ACC112 (cell line): ENCODE results near the gene IFI27L2.

ENCODE experiments used
- H2AFZ ChIP-seq: fragments of 200-600 bp; sonication (generic); one replicate; pipeline ENCODE4 v1.6.0; 2017; ENCODE audit warnings: antibody characterized with exemption, low read length; ENCODE audit not compliant: unreplicated experiment
- H3K27ac ChIP-seq: fragments of 200-600 bp; sonication (generic); 2 replicates; pipeline ENCODE4 v1.5.1; 2014; ENCODE audit warnings: low read depth, mild to moderate bottlenecking, antibody characterized with exemption, low read length, moderate library complexity
- H3K27me3 ChIP-seq: fragments of 200-600 bp; sonication (generic); 2 replicates; pipeline ENCODE4 v1.6.1; 2014; ENCODE audit warnings: mild to moderate bottlenecking, antibody characterized with exemption, low read length, moderate library complexity, mixed read lengths; ENCODE audit not compliant: insufficient read depth
- H3K36me3 ChIP-seq: fragments of 200-600 bp; sonication (generic); 2 replicates; pipeline ENCODE4 v1.6.1; 2016; ENCODE audit warnings: mild to moderate bottlenecking, antibody characterized with exemption, low read length, moderate library complexity, mixed read lengths; ENCODE audit not compliant: insufficient read depth
- H3K4me1 ChIP-seq: fragments of 200-600 bp; sonication (generic); one replicate; pipeline ENCODE4 v1.6.1; 2016; ENCODE audit warnings: low read length, mixed read lengths; ENCODE audit not compliant: insufficient read depth, unreplicated experiment, control insufficient read depth
- H3K4me3 ChIP-seq: fragments of 200-600 bp; sonication (generic); 2 replicates; pipeline ENCODE4 v1.5.1; 2014; ENCODE audit warnings: mild to moderate bottlenecking, low read depth, low read length
- H3K79me2 ChIP-seq: fragments of 200-600 bp; sonication (generic); one replicate; pipeline ENCODE4 v1.6.0; 2016; ENCODE audit warnings: low read length; ENCODE audit not compliant: control insufficient read depth, unreplicated experiment, insufficient read depth

Gene IFI27L2

DNA sequence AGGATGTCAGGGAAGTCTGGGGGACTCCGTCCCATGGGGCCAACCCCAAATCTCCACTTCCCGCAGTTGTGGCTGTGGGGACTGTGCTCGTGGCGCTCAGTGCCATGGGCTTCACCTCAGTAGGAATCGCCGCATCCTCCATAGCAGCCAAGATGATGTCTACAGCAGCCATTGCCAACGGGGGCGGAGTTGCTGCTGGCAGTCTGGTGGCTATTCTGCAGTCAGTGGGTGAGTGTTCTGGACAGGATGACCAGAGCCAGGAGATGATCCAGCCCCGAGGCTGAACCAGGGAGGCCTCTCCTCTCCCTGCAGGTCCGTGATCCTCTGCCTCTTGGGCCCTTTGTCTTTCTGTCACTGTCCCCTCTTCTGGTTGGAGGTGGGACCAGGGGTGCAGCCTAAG lies 27.7 kb downstream of the IFI27L2 start:
- Histone ChIP-seq H3K36me3 (no peaks in the 10 kb centered on the region), H3K4me3 (no peak overlapping the region), H3K27ac (no peak overlapping the region), H3K4me1 (peaks cover 11% of the 10 kb centered on the region), H3K79me2 (no peaks in the 10 kb centered on the region), H3K27me3 (no peaks in the 10 kb centered on the region), H2AFZ (no peak overlapping the region)

DNA sequence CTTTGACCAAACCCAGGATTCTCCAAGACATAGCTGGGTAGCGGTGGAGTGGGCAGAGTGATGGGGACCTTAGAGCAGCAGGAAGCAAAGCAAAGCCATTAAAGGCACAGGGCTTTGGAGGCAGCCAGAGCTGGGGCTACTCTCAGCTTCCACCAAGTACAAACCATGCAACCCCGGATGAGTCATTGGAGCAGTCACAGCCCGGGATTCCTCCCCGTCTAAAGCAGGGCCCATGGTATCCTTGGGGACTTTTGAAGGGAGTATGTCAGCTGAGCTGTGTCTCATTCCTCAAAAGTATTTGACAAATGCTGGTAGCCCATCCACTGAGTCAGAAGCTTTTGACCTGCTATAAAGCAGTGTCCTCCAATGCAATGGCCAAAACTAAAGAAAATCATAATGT lies 28.6 kb downstream of the IFI27L2 start:
- Histone ChIP-seq H3K36me3 (no peaks in the 10 kb centered on the region), H3K27me3 (no peaks in the 10 kb centered on the region), H3K79me2 (no peaks in the 10 kb centered on the region), H2AFZ (no peak overlapping the region), H3K27ac (no peak overlapping the region), H3K4me3 (no peak overlapping the region), H3K4me1 (peaks cover 11% of the 10 kb centered on the region)

DNA sequence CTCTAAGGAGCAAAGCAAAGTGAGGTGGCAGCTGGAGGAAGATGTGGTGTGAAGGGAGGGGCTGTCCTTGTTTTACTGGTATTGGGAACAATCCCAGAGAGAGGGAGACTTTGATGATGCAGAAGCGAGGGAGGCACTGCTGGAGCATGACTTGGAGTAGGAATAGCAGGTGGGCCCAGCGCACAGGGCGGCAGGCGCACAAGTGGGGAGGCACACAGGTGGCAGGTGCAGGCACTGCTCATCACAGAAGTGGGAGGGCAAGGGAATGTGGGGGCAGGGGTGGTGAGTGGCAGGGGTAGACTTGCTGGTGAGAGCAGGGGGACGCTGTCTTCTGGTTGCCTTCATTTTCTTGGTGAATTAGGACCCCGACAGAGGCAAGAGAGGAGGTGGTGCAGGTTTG lies 30.4 kb downstream of the IFI27L2 start:
- no peak overlapping the region for H3K27ac ChIP-seq
- no peaks in the 10 kb centered on the region for H3K36me3 ChIP-seq
- no peaks in the 10 kb centered on the region for H3K27me3 ChIP-seq
- no peak overlapping the region for H3K4me3 ChIP-seq
- H2AFZ ChIP-seq: no peak overlapping the region
- no peaks in the 10 kb centered on the region for H3K79me2 ChIP-seq
- H3K4me1 ChIP-seq: peaks cover 11% of the 10 kb centered on the region

DNA sequence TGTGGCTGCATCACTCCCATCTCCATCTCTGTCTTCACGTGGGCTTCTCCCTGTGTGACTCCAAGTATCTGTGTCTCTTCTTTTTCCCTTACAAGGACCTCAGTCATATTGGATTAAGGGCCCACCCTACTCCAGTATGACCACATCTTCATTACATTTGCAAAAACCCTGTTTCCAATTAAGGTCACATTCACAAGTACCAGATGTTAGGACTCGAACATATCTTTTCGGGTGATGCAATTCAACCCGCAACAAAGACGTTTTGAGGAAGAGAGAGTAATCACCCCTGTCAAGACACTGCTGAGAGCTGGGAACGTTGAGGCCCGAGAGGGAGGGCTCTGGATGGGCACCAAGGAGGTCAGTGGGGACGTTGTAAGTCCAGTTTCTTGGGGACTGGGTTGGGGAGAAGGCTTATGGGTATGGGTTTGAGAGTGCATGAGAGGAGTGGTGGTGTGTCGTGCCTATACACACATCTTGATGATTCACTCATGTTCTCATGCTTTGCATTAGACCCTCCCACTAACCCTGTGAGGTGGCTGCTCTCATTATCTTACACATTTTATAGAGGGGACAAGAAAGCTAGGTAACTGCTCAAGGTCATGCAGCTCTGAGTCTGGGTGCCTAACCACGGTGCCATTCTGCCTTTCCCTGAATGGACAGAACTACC lies 30.9 kb downstream of the IFI27L2 start:
- no peaks in the 10 kb centered on the region for H3K27me3 ChIP-seq
- no peaks in the 10 kb centered on the region for H3K36me3 ChIP-seq
- peaks cover 11% of the 10 kb centered on the region for H3K4me1 ChIP-seq
- H3K79me2 ChIP-seq: peaks cover 2% of the 10 kb centered on the region
- H3K27ac ChIP-seq: no peak overlapping the region
- no peak overlapping the region for H2AFZ ChIP-seq
- no peak overlapping the region for H3K4me3 ChIP-seq

DNA sequence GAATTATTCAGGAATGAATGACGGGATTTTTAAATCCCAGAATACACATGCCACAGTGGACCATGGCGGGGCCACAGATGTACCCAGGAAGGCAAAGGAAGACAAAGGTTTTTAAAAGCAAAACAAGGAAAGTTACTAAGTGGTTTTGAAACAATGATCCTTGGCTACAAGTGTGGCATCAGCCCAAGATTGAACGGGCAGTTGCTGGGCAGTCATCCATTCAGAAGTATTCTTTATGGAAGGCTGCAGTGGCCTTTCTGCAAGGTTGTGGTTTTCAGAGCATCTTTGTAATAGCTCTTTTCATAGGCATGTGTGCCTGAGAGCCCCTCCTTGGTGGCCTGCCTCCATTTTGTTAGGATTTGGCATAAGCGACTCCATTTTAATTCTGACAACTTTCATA lies 32.3 kb downstream of the IFI27L2 start:
- Histone ChIP-seq H3K27ac (no peak overlapping the region), H3K27me3 (no peaks in the 10 kb centered on the region), H3K4me3 (no peak overlapping the region), H3K4me1 (peaks cover 11% of the 10 kb centered on the region), H2AFZ (no peak overlapping the region), H3K36me3 (no peaks in the 10 kb centered on the region), H3K79me2 (peaks cover 5% of the 10 kb centered on the region)

DNA sequence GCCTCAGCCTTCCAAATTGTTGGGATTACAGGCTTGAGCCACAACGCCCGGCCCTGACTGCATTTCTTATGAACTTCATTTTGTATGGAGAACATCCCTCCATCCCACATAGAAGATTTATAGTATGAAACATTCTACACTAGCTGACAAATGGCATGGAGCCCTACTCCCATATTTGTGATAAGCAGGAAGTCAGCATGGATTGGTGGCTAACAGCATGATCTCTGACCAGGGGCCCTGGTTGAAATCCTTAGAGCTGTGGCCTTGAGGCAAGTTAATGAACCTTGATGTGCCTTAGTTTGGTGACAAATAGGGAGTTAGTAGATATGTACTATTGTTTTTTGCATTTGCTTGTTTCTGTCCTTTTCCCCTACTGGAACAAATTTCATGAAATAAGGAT lies 36.0 kb downstream of the IFI27L2 start:
- H3K27ac ChIP-seq: no peak overlapping the region
- no peak overlapping the region for H2AFZ ChIP-seq
- no peaks in the 10 kb centered on the region for H3K36me3 ChIP-seq
- H3K79me2 ChIP-seq: peaks cover 9% of the 10 kb centered on the region
- no peak overlapping the region for H3K4me3 ChIP-seq
- H3K27me3 ChIP-seq: no peaks in the 10 kb centered on the region
- peaks cover 13% of the 10 kb centered on the region for H3K4me1 ChIP-seq

DNA sequence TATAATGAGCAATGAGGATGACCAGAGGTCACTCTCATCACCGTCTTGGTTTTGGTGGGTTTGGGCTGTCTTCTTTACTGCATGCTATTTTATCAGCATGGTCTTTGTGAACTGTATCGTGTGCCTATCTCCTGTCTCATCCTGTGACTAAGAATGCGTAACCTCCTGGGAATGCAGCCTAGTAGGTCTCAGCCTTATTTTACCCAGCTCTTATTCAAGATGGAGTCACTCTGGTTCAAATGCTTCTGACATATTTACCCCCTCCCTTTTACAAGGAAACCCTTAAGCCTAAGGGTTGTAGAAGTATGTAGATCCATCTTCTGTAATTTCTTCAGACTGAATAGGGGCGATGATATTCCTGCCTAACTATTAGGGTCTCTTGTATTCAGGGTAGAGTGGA lies 39.9 kb downstream of the IFI27L2 start:
- Histone ChIP-seq H3K36me3 (no peaks in the 10 kb centered on the region), H3K4me1 (peaks cover 20% of the 10 kb centered on the region), H3K27me3 (no peaks in the 10 kb centered on the region), H2AFZ (no peak overlapping the region), H3K79me2 (peaks cover 13% of the 10 kb centered on the region), H3K27ac (no peak overlapping the region), H3K4me3 (no peak overlapping the region)

DNA sequence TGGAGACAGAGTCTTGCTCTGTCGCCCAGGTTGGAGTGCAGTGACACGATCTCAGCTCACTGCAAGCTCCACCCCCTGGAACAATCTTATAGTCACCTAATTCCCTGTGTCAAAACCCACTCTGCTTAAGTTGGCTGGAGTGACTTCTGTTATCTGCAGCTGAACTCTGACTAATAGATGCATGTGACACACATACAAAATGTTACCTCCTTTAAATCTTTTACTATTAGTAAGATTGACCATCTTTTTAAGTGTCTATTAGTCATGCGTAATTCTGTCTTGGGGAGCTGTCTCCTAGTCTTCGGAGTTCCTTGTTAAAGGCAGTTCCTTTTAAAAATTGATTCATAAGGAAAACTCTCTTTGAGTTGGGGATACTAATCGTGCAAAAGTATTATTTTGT lies 40.9 kb downstream of the IFI27L2 start:
- peaks cover 14% of the 10 kb centered on the region for H3K79me2 ChIP-seq
- no peaks in the 10 kb centered on the region for H3K36me3 ChIP-seq
- no peak overlapping the region for H2AFZ ChIP-seq
- H3K27ac ChIP-seq: peak overlapping the region; percentile 28; the same call in 1 of the 2 replicates
- H3K4me3 ChIP-seq: peak overlapping the region; percentile 18
- H3K4me1 ChIP-seq: peaks cover 20% of the 10 kb centered on the region
- H3K27me3 ChIP-seq: no peaks in the 10 kb centered on the region

DNA sequence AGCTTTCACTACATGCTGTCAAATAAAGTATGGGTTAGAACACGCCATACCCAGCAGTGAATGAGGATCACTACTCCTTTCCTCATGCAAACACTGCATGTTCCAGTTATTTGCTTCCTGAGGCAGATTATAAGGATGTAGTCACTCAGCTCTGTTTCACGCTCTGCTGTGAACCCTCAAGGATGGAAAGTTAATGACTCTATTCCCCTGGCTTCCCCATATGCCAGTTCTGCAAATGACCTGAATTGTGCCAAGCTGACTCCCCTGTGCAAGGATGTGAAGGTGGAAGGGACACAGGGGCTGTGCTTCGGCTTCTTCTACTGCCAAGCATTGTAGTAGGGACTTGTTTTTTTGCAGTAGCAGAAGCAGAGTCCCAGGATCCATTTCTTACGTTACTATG lies 41.5 kb downstream of the IFI27L2 start:
- Histone ChIP-seq H3K27ac (no peak overlapping the region), H3K36me3 (peaks cover 2% of the 10 kb centered on the region; the same call in 1 of the 2 replicates), H3K4me1 (peaks cover 20% of the 10 kb centered on the region), H3K4me3 (no peak overlapping the region), H3K27me3 (no peaks in the 10 kb centered on the region), H3K79me2 (peaks cover 19% of the 10 kb centered on the region), H2AFZ (no peak overlapping the region)

DNA sequence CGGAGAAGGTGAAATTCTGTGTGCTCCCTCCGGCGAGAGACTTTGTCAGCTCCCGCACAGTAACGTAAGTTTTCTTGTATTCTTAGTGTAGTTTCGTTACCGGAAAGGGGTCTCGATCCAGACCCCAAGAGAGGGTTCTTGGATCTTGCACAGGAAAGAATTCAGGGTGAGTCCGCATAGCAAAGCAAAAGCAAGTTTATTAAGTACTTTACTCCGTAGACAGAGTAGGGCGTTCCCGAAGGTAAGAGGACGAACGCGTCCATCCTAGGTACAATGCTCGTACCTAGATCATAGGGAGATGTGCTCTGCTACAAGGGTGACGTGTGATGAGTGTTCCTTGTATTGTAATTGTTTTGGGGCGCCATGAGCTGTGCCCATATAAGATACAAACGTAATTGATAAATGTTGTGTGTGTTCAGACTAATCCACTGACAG lies 48.0 kb downstream of the IFI27L2 start:
- Histone ChIP-seq H3K4me3 (peak overlapping the region; percentile 93), H3K27ac (peak overlapping the region; percentile 35; the same call in 1 of the 2 replicates), H3K79me2 (peaks cover 71% of the 10 kb centered on the region), H2AFZ (peak overlapping the region; percentile 92), H3K4me1 (peaks cover 29% of the 10 kb centered on the region), H3K36me3 (peaks cover 31% of the 10 kb centered on the region), H3K27me3 (no peaks in the 10 kb centered on the region)

DNA sequence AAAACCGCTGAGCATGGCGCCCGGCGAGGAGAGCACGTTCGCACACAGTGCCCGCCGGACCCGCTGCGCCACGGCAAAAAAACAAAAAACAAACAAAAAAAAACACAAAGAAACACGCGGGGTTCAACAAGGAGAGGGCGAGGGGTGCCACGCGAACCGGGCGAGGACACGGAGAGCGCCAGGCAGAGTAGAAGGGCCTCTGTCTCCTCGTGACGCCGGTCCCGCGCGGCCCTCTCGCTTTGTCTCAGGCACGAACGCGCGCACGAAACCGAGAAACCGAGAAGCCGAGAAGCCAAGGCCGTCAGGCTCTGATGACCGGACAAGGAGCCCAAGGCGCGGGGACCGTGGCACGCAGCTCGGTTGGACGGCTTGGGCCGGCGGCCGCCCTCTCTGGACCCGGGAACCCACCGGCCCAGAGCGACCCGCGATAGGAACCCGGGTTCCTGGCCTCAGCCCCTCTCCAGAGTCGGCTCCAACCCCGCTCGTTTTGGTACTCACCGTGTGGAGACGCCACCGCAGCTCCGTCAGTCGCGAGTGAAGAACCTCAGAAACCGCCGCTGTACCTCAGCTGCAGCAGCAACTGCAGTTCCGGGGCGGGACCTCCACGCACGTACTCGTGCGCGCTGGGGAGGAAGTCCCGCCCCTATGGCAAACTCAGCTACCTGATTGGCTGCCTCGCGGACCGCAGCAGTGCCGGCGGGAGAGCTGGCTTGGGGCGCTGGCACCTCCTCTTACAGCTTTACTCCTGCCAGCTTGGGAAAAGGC lies 48.6 kb downstream of the IFI27L2 start, which contains the start of the genes DDX24 and IFI27L1:
TSS of gene DDX24 (minus strand) at position 582 of the 765 bp plus-strand sequence. CDS start 1,460 bp downstream, outside the sequence.
TSS of gene IFI27L1 (plus strand) at position 690 of the 765 bp plus-strand sequence. CDS start 15,628 bp downstream, outside the sequence.
- Histone ChIP-seq H2AFZ (peak within 1 kb of the TSS; percentile 92), H3K4me1 (peaks cover 29% of the 10 kb centered on the region), H3K36me3 (peaks cover 35% of the 10 kb centered on the region), H3K4me3 (peak within 1 kb of the TSS; percentile 93), H3K27ac (peak within 1 kb of the TSS; percentile 78), H3K27me3 (no peaks in the 10 kb centered on the region), H3K79me2 (peaks cover 77% of the 10 kb centered on the region)
